GM20431 (cell line): ENCODE data around the gene GAL3ST2.

Experiments used
- in situ Hi-C: fragments of 300-500 bp; cut with MseI, MboI; formaldehyde crosslinking; loops from one replicate; pipeline ENCODE4 v1.15.0; 2020; ENCODE audit warnings: low sequenced_read_pairs; ENCODE audit not compliant: unreplicated experiment

Gene GAL3ST2

GRCh38 chr2:241852981-241853631 lies 76.5 kb downstream of the GAL3ST2 start:
- in situ Hi-C loops, result no loop called here
